Measurements from ENCODE around the gene MGAT4A. TPM values are rescaled to one million over a fixed set of nuclear protein-coding genes. Genes with fewer than 3 reads are reported as not detected.

Gene MGAT4A
- total and polyA plus RNA-seq, 2 of the 8 experiments (the other 6 are each of a cell fraction or from before 2014, with no cell fraction given): 1.4 to 7.7 TPM

GRCh38 chr2:98598781-98599428 is 132.0 kb downstream of the MGAT4A start:
- H2BK120ac ChIP-seq (replicated peaks; ENCODE audit: low read depth, low read length): no peak overlapping the region
- H3K79me1 ChIP-seq (ENCODE audit: low read depth, low read length): no peaks in the 10 kb centered on the region
- H3K4me2 ChIP-seq (ENCODE audit: insufficient read depth in 1 of 2, low read depth in 2 of 2, low read length in 2 of 2): no peak overlapping the region
- no peak overlapping the region for H3K9ac ChIP-seq (replicated peaks in 1 of 4; ENCODE audit: extremely low read depth in 1 of 4, low read depth in 3 of 4, low read length in 3 of 4)
- H3K14ac ChIP-seq (ENCODE audit: insufficient read length): no peak overlapping the region
- H3K9me3 ChIP-seq (ENCODE audit: insufficient read depth in 2 of 2, low read depth in 1 of 2, low read length in 1 of 2): no peaks in the 10 kb centered on the region; a peak in 1 of 4 replicates
- H4K5ac ChIP-seq (ENCODE audit: insufficient read length, low read depth, low read length): no peak overlapping the region
- no peaks in the 10 kb centered on the region; the same call in 1 of the 2 replicates for H3K23me2 ChIP-seq (ENCODE audit: low read depth, low read length)
- H3K4ac ChIP-seq (replicated peaks; ENCODE audit: insufficient read length, low read depth, low read length): no peak overlapping the region
- no peak overlapping the region for H3K18ac ChIP-seq (ENCODE audit: extremely low read depth, low read length)
- ChIA-PET POLR2A (ENCODE audit: partially characterized antibody) (interaction anchor here (1.8 kb wide), 1 partner anchor 10 kb away, joined by 7 read pairs; no protein-coding TSS in a partner anchor), CTCF (ENCODE audit: partially characterized antibody) (no interaction called here)
- H3K27me3 ChIP-seq (replicated peaks in 1 of 4; ENCODE audit: control insufficient read depth in 3 of 4, extremely low read depth in 1 of 4, insufficient read depth in 3 of 4, low read length in 3 of 4): no peaks in the 10 kb centered on the region
- TF ChIP-seq EZH2 (IDR thresholded peaks at IDR 0.05; ENCODE audit: low read depth, low read length, severe bottlenecking) (no peak), RXRA (IDR thresholded peaks at IDR 0.05; ENCODE audit: insufficient read depth, low read depth, low read length) (no peak), CTCF (IDR thresholded peaks at IDR 0.05; ENCODE audit: control extremely low read depth in 1 of 3, insufficient read depth in 1 of 3, low read depth in 1 of 3, low read length in 3 of 3) (no peak), RFX5 (IDR thresholded peaks at IDR 0.05; ENCODE audit: borderline replicate concordance, low read depth, low read length) (no peak), ATF2 (IDR thresholded peaks at IDR 0.05; ENCODE audit: low read length) (no peak), EGR1 (IDR thresholded peaks at IDR 0.05; ENCODE audit: borderline replicate concordance, low read depth, low read length) (no peak), TAF7 (optimal IDR thresholded peaks at IDR 0.05; ENCODE audit: borderline replicate concordance, low read depth, low read length) (no peak), ASH2L (IDR thresholded peaks at IDR 0.05; ENCODE audit: low read length) (no peak)
- H2BK5ac ChIP-seq (ENCODE audit: low read depth, low read length): no peak overlapping the region
- H4K20me1 ChIP-seq (replicated peaks in 1 of 2; ENCODE audit: control insufficient read depth in 1 of 2, insufficient read depth in 2 of 2, low read length in 2 of 2): peaks cover 0 to 2% of the 10 kb centered on the region in 2 experiments
- no peak overlapping the region for H2BK20ac ChIP-seq (ENCODE audit: low read length)
- no peak for FAIRE-seq
- no peak overlapping the region for H2AK5ac ChIP-seq (ENCODE audit: low read depth, low read length)
- no peak overlapping the region for H3K56ac ChIP-seq (replicated peaks; ENCODE audit: insufficient read length, low read depth, low read length)
- H2BK12ac ChIP-seq (ENCODE audit: low read depth, low read length): no peak overlapping the region
- no peaks in the 10 kb centered on the region for H3K79me2 ChIP-seq (ENCODE audit: control insufficient read depth in 1 of 2, insufficient read depth in 2 of 2, low read length in 2 of 2)
- H3K27ac ChIP-seq (ENCODE audit: low read depth, low read length): no peak overlapping the region
- no peak overlapping the region for H2AFZ ChIP-seq (ENCODE audit: low read length)
- no peak overlapping the region for H3K4me3 ChIP-seq (ENCODE audit: extremely low read depth in 1 of 4, insufficient read depth in 2 of 4, low read depth in 3 of 4, low read length in 4 of 4)
- no peak overlapping the region for H3K23ac ChIP-seq (ENCODE audit: insufficient read length)
- no peaks in the 10 kb centered on the region for H3K4me1 ChIP-seq (replicated peaks in 1 of 4; ENCODE audit: control insufficient read depth in 3 of 4, insufficient read depth in 4 of 4, low read length in 3 of 4)
- H4K8ac ChIP-seq (ENCODE audit: extremely low read depth, insufficient read depth, low read length): no peak overlapping the region
- DNase-seq (ENCODE audit: low read depth in 1 of 2, low spot score in 2 of 2): no peak
- H2BK15ac ChIP-seq (ENCODE audit: low read length): no peak overlapping the region
- H3K36me3 ChIP-seq (ENCODE audit: control insufficient read depth in 2 of 4, insufficient read depth in 4 of 4, low read length in 3 of 4): peaks cover 3 to 24% (median 14%) of the 10 kb centered on the region in 4 experiments; a peak in 7 of 8 replicates
- H4K91ac ChIP-seq (replicated peaks; ENCODE audit: insufficient read length, low read length): no peak overlapping the region
- WGBS, 2 experiments (ENCODE audit: extremely low coverage in 1 of 2, insufficient coverage in 1 of 2, insufficient read length in 1 of 2, insufficient replicate concordance in 2 of 2, low coverage in 1 of 2, low lambda C conversion rate in 2 of 2, missing lambda C conversion rate in 1 of 2): 89% methylated on average over 1 of the region's 1 CpG; no CpG with 5 or more reads in 1 of the 2 experiments

Measured in H1 (cell line).